Metanephros (tissue), 2 donors: ENCODE results near the gene OVOL2. TPM values are rescaled to one million over a fixed set of nuclear protein-coding genes. Genes with fewer than 3 reads are reported as not detected.

Experiments
- small RNA-seq: library from RNA; depleted of rRNA; stranded (forward); fragments of <200 nt; gene quantifications from one replicate; pipeline ENCODE3, GENCODE V24; 2014; ENCODE audit warnings: low replicate concordance
- total RNA-seq: library from RNA; depleted of rRNA; stranded (reverse); fragments of >200 nt; gene quantifications from one replicate; pipeline ENCODE4 v1.2.3, GENCODE V29; 2014

The OVOL2 gene
- 1.7 TPM for total RNA-seq

GRCh38 chr20:18057101-18057993 is at the start of gene OVOL2:
TSS of gene OVOL2 (minus strand) at chr20:18057916. CDS start at chr20:18057634, 282 bp downstream.

Small RNA genes lying within 50 kb of the gene (small RNA-seq; reads per million reads assigned to genes)
- gene RNU7-137P = not detected

Other genes with a start within 250 kb of the OVOL2 start
- gene SNX5, start 89.1 kb downstream of the OVOL2 start, total RNA-seq = 143 TPM
- gene MGME1, start 88.9 kb downstream of the OVOL2 start, total RNA-seq = 21.0 TPM
- gene KAT14, start 79.9 kb upstream of the OVOL2 start, total RNA-seq = 12.4 TPM
- gene PET117, start 79.9 kb upstream of the OVOL2 start, total RNA-seq = 11.3 TPM
- gene ZNF133, start 230.6 kb upstream of the OVOL2 start, total RNA-seq = 27.5 TPM